ENCODE results near the gene PTPRN2.

Gene PTPRN2

DNA sequence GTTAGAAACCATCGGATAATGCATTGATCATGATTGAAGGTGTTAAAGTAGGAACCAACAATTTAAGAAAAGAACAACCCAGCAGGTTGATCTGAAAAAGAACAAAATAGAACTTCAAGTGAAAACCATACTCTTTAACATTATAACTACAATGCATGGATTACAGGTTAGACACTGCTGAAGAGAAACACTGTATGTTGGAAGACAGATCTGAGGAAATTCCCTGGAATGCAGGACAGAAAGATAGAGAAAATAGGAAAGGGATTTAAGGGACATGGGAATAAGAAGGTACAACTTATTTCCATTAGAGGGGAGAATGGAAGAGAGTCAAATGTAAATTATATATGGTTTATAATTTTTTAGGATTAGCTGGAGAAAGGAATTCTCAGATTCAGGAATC, 947.5 kb downstream of the PTPRN2 start:
- Histone ChIP-seq H3K4me2 (ENCODE audit: low read length) (no peak overlapping the region), H3K27me3 (ENCODE audit: insufficient read depth, low read length, poor library complexity) (no peaks in the 10 kb centered on the region), H2BK15ac (replicated peaks; ENCODE audit: low read depth) (no peak overlapping the region), H3K79me2 (ENCODE audit: control insufficient read depth, insufficient read depth, low read length) (no peaks in the 10 kb centered on the region), H3K4me3 (ENCODE audit: low read length) (no peak overlapping the region), H3K27ac (ENCODE audit: low read depth, low read length) (no peak overlapping the region), H2AK5ac (ENCODE audit: low read length) (no peak overlapping the region), H4K8ac (ENCODE audit: low read depth, low read length) (no peak overlapping the region), H3K79me1 (ENCODE audit: low read length) (no peaks in the 10 kb centered on the region), H4K5ac (ENCODE audit: low read length) (no peak overlapping the region), H2BK120ac (ENCODE audit: low read depth, low read length) (no peak overlapping the region), H3K56ac (ENCODE audit: low read length) (no peak overlapping the region), H3K36me3 (ENCODE audit: control insufficient read depth, insufficient read depth, low read length) (no peaks in the 10 kb centered on the region), H3K9ac (ENCODE audit: low read length) (no peak overlapping the region), H3K23ac (ENCODE audit: low read length) (no peak overlapping the region), H3K18ac (ENCODE audit: low read length) (no peak overlapping the region), H3K4ac (ENCODE audit: low read depth, low read length) (no peak overlapping the region), H3K4me1 (ENCODE audit: control insufficient read depth, low read depth, low read length) (no peaks in the 10 kb centered on the region), H2BK5ac (ENCODE audit: low read length) (no peak overlapping the region)
- WGBS (ENCODE audit: extremely low coverage, insufficient coverage, low lambda C conversion rate), result no CpG with 5 or more reads among the region's 1 CpG
- no peak for DNase-seq

DNA sequence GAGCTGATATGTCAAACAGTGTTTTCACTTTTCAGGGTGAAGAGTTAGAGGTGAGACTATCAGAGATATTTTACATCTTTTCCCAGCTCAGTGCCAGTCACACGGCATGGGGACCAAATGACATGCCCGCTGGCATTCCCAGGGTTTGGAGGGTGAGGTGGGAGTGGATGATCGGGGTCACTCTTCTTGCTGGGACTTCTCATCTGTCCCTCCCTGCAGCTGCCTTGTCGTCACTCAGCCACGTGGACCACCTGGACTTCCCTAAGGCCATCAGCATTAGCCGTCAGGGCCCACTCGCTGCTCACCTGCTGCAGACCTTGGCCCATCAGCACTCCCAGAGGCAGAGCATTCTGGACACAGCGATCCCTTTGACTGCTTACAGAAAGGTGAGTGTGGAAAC, 949.1 kb downstream of the PTPRN2 start:
- Histone ChIP-seq H3K18ac (ENCODE audit: low read length) (no peak overlapping the region), H3K79me2 (ENCODE audit: control insufficient read depth, insufficient read depth, low read length) (no peaks in the 10 kb centered on the region), H2BK15ac (replicated peaks; ENCODE audit: low read depth) (no peak overlapping the region), H3K36me3 (ENCODE audit: control insufficient read depth, insufficient read depth, low read length) (no peaks in the 10 kb centered on the region), H2AK5ac (ENCODE audit: low read length) (no peak overlapping the region), H3K4ac (ENCODE audit: low read depth, low read length) (no peak overlapping the region), H3K9ac (ENCODE audit: low read length) (no peak overlapping the region), H2BK5ac (ENCODE audit: low read length) (no peak overlapping the region), H3K4me3 (ENCODE audit: low read length) (no peak overlapping the region), H3K27me3 (ENCODE audit: insufficient read depth, low read length, poor library complexity) (no peaks in the 10 kb centered on the region), H2BK120ac (ENCODE audit: low read depth, low read length) (no peak overlapping the region), H3K56ac (ENCODE audit: low read length) (no peak overlapping the region), H3K23ac (ENCODE audit: low read length) (no peak overlapping the region), H3K4me1 (ENCODE audit: control insufficient read depth, low read depth, low read length) (no peaks in the 10 kb centered on the region), H3K4me2 (ENCODE audit: low read length) (no peak overlapping the region), H3K79me1 (ENCODE audit: low read length) (no peaks in the 10 kb centered on the region), H4K8ac (ENCODE audit: low read depth, low read length) (no peak overlapping the region), H3K27ac (ENCODE audit: low read depth, low read length) (no peak overlapping the region), H4K5ac (ENCODE audit: low read length) (no peak overlapping the region)
- no CpG with 5 or more reads among the region's 8 CpGs for WGBS (ENCODE audit: extremely low coverage, insufficient coverage, low lambda C conversion rate)
- DNase-seq, result no peak

DNA sequence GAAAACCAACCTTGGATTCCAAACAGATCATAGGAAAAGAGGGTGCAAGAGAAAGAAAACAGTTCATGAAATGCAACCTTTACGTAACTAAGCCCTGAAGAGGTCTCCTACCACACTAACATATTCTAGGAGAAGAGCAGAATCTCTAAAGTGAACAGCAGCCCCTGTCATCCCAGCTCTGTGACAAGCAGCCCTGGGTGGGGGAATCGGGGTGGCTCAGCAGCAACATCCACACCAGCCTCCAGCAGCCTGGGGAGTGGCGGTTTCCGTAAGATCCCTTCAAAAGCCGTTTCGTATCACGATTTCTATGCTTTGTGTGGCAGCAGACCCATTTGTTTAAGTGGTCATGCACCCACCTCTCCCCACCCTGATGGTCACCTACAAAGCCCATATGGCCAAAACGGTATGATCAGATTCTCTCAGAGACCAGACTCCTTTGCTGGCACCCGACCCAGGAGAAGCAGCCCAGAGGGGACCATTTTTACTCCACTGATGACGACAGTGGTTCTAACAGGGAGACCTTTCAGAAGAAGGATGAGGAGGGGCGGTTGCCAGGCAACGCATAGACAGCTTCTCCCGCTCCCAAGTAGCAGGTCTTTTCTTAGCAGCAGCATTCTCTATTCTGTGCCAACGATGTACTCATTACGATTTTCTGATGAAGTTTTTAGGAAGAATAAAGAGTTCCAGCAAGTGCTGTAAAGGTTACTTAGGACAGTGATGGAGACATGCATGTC, 950.2 kb downstream of the PTPRN2 start:
- no peak overlapping the region for H3K4ac ChIP-seq (ENCODE audit: low read depth, low read length)
- no peak overlapping the region for H3K27ac ChIP-seq (ENCODE audit: low read depth, low read length)
- no peaks in the 10 kb centered on the region for H3K27me3 ChIP-seq (ENCODE audit: insufficient read depth, low read length, poor library complexity)
- H2BK120ac ChIP-seq (ENCODE audit: low read depth, low read length), result no peak overlapping the region
- H3K23ac ChIP-seq (ENCODE audit: low read length), result no peak overlapping the region
- no peak overlapping the region for H3K18ac ChIP-seq (ENCODE audit: low read length)
- H3K56ac ChIP-seq (ENCODE audit: low read length), result no peak overlapping the region
- DNase-seq, result no peak
- H2BK5ac ChIP-seq (ENCODE audit: low read length), result no peak overlapping the region
- no peaks in the 10 kb centered on the region for H3K79me1 ChIP-seq (ENCODE audit: low read length)
- H4K8ac ChIP-seq (ENCODE audit: low read depth, low read length), result no peak overlapping the region
- H3K4me3 ChIP-seq (ENCODE audit: low read length), result no peak overlapping the region
- no peak overlapping the region for H3K9ac ChIP-seq (ENCODE audit: low read length)
- no peaks in the 10 kb centered on the region for H3K79me2 ChIP-seq (ENCODE audit: control insufficient read depth, insufficient read depth, low read length)
- H2BK15ac ChIP-seq (replicated peaks; ENCODE audit: low read depth), result no peak overlapping the region
- WGBS (ENCODE audit: extremely low coverage, insufficient coverage, low lambda C conversion rate), result no CpG with 5 or more reads among the region's 15 CpGs
- no peak overlapping the region for H3K4me2 ChIP-seq (ENCODE audit: low read length)
- H2AK5ac ChIP-seq (ENCODE audit: low read length), result no peak overlapping the region
- no peaks in the 10 kb centered on the region for H3K4me1 ChIP-seq (ENCODE audit: control insufficient read depth, low read depth, low read length)
- H3K36me3 ChIP-seq (ENCODE audit: control insufficient read depth, insufficient read depth, low read length), result no peaks in the 10 kb centered on the region
- H4K5ac ChIP-seq (ENCODE audit: low read length), result no peak overlapping the region

DNA sequence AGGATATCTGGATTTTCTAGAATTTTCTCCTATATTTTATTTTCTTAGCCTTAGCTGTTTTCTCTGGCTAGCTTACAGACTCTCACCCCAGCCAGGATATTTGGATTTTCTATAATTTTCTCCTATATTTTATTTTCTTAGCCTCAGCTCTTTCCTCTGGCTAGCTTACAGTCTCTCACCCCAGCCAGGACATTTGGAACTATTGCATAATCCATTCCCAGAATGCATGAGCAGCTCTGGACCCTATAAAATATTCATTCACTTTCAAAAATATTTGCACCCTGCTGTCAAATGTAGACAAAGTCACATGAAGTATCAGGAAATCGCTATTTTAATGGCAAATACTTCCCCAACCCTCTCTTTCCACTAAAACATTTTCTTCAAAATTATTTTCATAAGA, 952.0 kb downstream of the PTPRN2 start:
- H3K27me3 ChIP-seq (ENCODE audit: insufficient read depth, low read length, poor library complexity), result no peaks in the 10 kb centered on the region
- H3K9ac ChIP-seq (ENCODE audit: low read length), result no peak overlapping the region
- no peak overlapping the region for H3K4ac ChIP-seq (ENCODE audit: low read depth, low read length)
- no peak overlapping the region for H2BK15ac ChIP-seq (replicated peaks; ENCODE audit: low read depth)
- H3K56ac ChIP-seq (ENCODE audit: low read length), result no peak overlapping the region
- H4K8ac ChIP-seq (ENCODE audit: low read depth, low read length), result no peak overlapping the region
- no peak overlapping the region for H3K18ac ChIP-seq (ENCODE audit: low read length)
- no peaks in the 10 kb centered on the region for H3K4me1 ChIP-seq (ENCODE audit: control insufficient read depth, low read depth, low read length)
- H3K23ac ChIP-seq (ENCODE audit: low read length), result no peak overlapping the region
- no peaks in the 10 kb centered on the region for H3K36me3 ChIP-seq (ENCODE audit: control insufficient read depth, insufficient read depth, low read length)
- no peak overlapping the region for H4K5ac ChIP-seq (ENCODE audit: low read length)
- H3K79me1 ChIP-seq (ENCODE audit: low read length), result no peaks in the 10 kb centered on the region
- H2AK5ac ChIP-seq (ENCODE audit: low read length), result no peak overlapping the region
- no peak overlapping the region for H2BK5ac ChIP-seq (ENCODE audit: low read length)
- H3K79me2 ChIP-seq (ENCODE audit: control insufficient read depth, insufficient read depth, low read length), result no peaks in the 10 kb centered on the region
- H3K27ac ChIP-seq (ENCODE audit: low read depth, low read length), result no peak overlapping the region
- WGBS (ENCODE audit: extremely low coverage, insufficient coverage, low lambda C conversion rate), result 100% methylated on average over 1 of the region's 1 CpG
- H2BK120ac ChIP-seq (ENCODE audit: low read depth, low read length), result no peak overlapping the region
- no peak for DNase-seq
- no peak overlapping the region for H3K4me3 ChIP-seq (ENCODE audit: low read length)
- no peak overlapping the region for H3K4me2 ChIP-seq (ENCODE audit: low read length)

DNA sequence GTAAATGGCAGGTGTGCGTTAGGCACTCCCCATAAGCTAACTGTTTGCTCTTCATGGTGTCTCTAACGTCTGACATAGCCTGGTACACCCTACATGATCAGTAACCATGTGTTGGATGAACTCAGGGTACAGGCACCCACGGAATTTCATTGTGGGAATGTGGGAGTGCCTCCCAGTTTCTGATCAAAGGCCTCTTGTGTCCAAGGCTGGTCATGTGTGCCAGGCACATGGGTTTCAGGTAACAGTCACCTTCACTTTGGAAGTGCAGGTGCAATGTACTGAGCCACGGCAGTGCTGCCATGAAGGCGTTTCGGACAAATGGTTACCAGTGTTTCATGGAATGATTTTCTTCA, 952.5 kb downstream of the PTPRN2 start:
- H3K79me1 ChIP-seq (ENCODE audit: low read length), result no peaks in the 10 kb centered on the region
- no peak overlapping the region for H3K27ac ChIP-seq (ENCODE audit: low read depth, low read length)
- no peak overlapping the region for H3K23ac ChIP-seq (ENCODE audit: low read length)
- no peaks in the 10 kb centered on the region for H3K4me1 ChIP-seq (ENCODE audit: control insufficient read depth, low read depth, low read length)
- no CpG with 5 or more reads among the region's 6 CpGs for WGBS (ENCODE audit: extremely low coverage, insufficient coverage, low lambda C conversion rate)
- H3K79me2 ChIP-seq (ENCODE audit: control insufficient read depth, insufficient read depth, low read length), result no peaks in the 10 kb centered on the region
- no peak overlapping the region for H2BK120ac ChIP-seq (ENCODE audit: low read depth, low read length)
- H4K8ac ChIP-seq (ENCODE audit: low read depth, low read length), result no peak overlapping the region
- H3K4me3 ChIP-seq (ENCODE audit: low read length), result no peak overlapping the region
- no peak overlapping the region for H3K56ac ChIP-seq (ENCODE audit: low read length)
- no peak overlapping the region for H3K18ac ChIP-seq (ENCODE audit: low read length)
- H3K36me3 ChIP-seq (ENCODE audit: control insufficient read depth, insufficient read depth, low read length), result no peaks in the 10 kb centered on the region
- H3K4ac ChIP-seq (ENCODE audit: low read depth, low read length), result no peak overlapping the region
- no peaks in the 10 kb centered on the region for H3K27me3 ChIP-seq (ENCODE audit: insufficient read depth, low read length, poor library complexity)
- H3K4me2 ChIP-seq (ENCODE audit: low read length), result no peak overlapping the region
- no peak overlapping the region for H4K5ac ChIP-seq (ENCODE audit: low read length)
- H2AK5ac ChIP-seq (ENCODE audit: low read length), result no peak overlapping the region
- no peak overlapping the region for H2BK5ac ChIP-seq (ENCODE audit: low read length)
- no peak overlapping the region for H2BK15ac ChIP-seq (replicated peaks; ENCODE audit: low read depth)
- no peak for DNase-seq
- H3K9ac ChIP-seq (ENCODE audit: low read length), result no peak overlapping the region
